Choroid plexus epithelial cell (primary cell): ENCODE measurements around the gene BGN.
A peak's percentile ranks its signal among the peaks of the same experiment; 100 is the strongest.

ENCODE experiments used
- DNase-seq: peaks from one replicate; pipeline ENCODE4 v3.0.0-alpha.2; 2010; ENCODE audit warnings: low read depth
- H3K4me3 ChIP-seq: 2 replicates; pipeline ENCODE4 v1.5.1; 2011; ENCODE audit warnings: low read depth, mild to moderate bottlenecking, control low read depth, low read length, moderate library complexity
- TF ChIP-seq, protein P1 (sequence below): conservative IDR thresholded peaks from 2 replicates; pipeline ENCODE4 v1.5.1; 2011; ENCODE audit warnings: low read depth, mild to moderate bottlenecking, control low read depth, inconsistent platforms, low read length, moderate library complexity

The BGN gene

DNA sequence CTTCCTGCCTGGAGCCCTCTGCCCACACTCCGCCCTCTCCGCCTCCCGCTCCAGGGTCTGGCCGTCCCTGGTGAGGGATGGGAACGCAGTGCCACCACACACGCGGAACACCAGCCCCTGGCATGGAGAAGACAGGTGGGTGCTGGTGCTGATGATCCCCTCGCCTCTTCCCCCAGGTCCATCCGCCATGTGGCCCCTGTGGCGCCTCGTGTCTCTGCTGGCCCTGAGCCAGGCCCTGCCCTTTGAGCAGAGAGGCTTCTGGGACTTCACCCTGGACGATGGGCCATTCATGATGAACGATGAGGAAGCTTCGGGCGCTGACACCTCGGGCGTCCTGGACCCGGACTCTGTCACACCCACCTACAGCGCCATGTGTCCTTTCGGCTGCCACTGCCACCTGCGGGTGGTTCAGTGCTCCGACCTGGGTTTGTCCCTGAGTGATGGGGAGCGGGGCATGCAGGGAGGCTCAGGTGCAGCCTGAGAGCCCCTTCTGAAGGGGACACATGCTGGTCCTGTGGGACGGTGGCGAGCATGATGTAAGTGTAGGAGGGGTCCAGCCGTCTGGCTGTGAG is 9.8 kb downstream of the BGN start:
- TF ChIP-seq, protein P1, sequence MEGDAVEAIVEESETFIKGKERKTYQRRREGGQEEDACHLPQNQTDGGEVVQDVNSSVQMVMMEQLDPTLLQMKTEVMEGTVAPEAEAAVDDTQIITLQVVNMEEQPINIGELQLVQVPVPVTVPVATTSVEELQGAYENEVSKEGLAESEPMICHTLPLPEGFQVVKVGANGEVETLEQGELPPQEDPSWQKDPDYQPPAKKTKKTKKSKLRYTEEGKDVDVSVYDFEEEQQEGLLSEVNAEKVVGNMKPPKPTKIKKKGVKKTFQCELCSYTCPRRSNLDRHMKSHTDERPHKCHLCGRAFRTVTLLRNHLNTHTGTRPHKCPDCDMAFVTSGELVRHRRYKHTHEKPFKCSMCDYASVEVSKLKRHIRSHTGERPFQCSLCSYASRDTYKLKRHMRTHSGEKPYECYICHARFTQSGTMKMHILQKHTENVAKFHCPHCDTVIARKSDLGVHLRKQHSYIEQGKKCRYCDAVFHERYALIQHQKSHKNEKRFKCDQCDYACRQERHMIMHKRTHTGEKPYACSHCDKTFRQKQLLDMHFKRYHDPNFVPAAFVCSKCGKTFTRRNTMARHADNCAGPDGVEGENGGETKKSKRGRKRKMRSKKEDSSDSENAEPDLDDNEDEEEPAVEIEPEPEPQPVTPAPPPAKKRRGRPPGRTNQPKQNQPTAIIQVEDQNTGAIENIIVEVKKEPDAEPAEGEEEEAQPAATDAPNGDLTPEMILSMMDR = no peak
- H3K4me3 ChIP-seq = no peak overlapping the region
- DNase-seq = no peak

DNA sequence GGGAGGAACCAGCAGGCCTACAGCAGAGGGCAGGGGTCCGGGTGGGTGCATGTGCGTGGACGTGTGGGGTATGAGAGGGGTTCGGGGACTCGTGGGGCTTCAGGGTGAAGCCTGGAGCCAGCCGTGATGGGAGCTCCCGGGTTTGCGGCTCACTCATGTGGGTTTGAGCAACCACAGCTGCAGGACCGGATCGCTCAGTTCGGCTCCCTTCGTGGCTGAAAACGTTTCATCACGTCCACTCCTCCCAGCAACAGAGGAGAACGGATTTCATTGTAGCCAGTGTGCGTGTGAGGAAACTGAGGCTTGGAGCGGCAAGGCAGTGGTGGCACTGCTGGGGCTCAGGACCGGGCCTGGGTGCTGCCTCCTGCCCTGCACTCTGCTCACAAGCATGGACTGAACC is 10.6 kb downstream of the BGN start:
- H3K4me3 ChIP-seq = no peak overlapping the region
- no peak for DNase-seq
- TF ChIP-seq, protein P1 = no peak

DNA sequence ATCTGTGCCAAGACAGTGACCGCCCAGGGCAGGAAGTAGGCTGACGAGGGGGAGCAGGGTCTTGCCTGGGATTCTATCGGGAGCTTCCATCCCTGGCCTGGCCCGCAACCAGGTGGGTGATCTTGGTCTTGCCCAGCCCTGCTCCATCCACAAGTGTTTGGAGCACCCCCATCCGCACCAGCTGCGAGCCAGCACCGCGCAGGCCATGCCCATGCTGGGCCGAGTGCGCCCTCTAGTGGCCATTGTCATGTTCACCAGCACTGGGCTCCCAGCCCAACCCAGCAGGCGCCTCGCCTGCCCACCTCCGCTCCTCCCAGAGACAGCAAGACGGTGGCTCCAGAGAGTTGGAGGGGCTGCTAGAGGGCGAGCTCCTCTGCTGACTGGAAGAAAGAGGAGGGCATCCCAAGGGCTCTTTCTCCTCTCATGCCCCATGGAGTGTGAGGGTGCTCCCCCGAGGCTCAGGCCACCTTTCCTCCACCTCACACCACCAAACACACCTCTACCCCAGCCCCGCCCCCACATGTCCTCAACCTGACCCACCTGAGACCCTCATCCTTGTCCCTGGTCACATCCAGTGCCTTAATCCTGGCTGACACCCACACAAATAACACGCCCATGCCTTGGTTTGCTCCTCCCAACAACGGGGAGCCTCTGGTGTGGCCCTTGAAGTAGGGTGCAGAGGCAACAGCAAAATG is 12.9 kb downstream of the BGN start:
- TF ChIP-seq, protein P1 = peak; percentile 76
- no peak overlapping the region for H3K4me3 ChIP-seq
- DNase-seq = peak; percentile 76

DNA sequence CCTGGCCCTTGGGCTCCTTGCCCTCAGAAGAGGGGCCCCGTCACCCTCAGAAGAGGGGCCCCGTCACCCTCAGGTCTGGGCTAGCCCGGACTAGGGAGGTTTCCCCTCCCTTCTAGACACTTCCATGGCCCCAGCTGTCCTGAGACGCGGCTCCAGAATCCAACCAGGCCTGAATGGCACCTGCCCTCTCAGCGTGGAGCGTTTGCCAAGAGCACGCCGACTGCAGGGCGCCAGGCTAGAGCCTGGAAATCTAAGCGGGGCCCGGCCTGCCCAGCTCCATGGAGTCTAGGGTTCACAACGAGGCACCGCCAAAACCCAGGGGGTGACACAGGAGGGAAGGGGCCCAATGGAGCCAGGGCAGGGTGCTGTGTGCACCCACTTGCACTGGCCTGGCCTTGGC is 14.8 kb downstream of the BGN start:
- no peak for DNase-seq
- H3K4me3 ChIP-seq = no peak overlapping the region
- TF ChIP-seq, protein P1 = no peak

DNA sequence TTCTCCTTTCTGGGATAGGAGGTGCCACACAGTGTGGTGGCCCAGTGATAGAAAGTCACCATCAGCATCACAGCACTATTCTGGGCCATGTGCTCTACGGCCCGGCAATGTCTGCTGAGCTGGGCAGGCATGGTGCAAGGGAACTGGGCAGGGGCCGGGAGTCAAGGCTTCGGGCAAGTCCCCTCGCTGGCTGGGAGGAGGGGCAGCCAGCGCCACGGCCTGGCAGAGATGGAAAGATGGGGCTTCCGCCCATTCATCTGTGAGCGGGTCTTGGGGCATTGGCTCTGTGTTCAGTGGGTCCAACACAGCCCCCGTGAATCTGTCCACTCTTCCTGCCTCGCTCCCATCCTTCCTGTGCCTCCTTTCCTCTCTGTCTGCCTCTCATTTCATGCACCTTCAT is 15.6 kb downstream of the BGN start:
- no peak for DNase-seq
- TF ChIP-seq, protein P1 = no peak
- H3K4me3 ChIP-seq = no peak overlapping the region

DNA sequence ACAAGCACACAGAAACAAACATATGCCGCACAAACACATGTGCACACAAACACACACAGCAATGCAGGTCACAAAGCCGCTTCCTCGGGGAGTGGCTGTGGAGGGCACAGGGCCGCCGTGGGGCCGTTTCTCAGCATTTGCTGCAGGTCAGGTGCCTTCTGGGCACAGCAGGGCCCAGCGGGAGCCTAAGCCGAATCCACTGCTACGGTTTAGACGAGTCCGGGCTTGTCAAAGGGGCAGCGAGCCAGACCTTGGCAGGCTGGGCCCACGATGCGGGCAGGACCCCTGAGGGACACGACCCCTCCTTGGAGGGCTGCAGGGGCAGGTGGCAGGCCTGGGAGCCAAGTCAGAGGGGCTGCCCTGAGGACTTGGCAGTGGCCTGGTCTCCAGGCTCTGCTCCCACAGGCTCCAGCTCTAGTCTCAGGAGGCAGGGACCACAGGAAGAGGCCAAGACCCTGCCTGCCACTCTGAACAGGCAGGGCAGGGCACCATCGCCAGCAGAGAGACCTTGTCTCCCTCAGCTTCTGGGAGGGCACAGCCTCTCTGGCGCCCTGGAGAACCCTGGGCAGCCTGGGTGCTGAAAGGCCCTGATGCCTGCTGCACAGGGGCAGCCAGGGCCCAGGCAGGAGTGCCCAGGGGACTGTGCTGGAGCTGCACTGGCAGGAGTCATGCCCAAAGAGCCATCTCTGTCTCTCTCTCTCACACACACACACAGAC is 17.2 kb downstream of the BGN start:
- no peak overlapping the region for H3K4me3 ChIP-seq

More for the DNA sequence above, 17.2 kb downstream of the BGN start:
- TF ChIP-seq, protein P1 = no peak
- no peak for DNase-seq
